T47D (cell line): ENCODE data around the gene ASB2.

Experiments used
- DNase-seq, 2 experiments: peaks; one replicate each; pipeline versions ENCODE4 v3.0.0 to v3.0.0-alpha.2; 2011 to 2012; ENCODE audit warnings: low read depth in 1 of 2, low spot score in 1 of 2
- JUND ChIP-seq: IDR thresholded peaks from 2 replicates; pipeline ENCODE4 v1.6.1; 2012; ENCODE audit warnings: low read depth
- in situ Hi-C: cut with HindIII; loops from 2 replicates; pipeline ENCODE4 v1.10.0; 2016; ENCODE audit warnings: low sequenced_read_pairs, low pct_unique_long_range_greater_than_20kb

Gene ASB2

DNA sequence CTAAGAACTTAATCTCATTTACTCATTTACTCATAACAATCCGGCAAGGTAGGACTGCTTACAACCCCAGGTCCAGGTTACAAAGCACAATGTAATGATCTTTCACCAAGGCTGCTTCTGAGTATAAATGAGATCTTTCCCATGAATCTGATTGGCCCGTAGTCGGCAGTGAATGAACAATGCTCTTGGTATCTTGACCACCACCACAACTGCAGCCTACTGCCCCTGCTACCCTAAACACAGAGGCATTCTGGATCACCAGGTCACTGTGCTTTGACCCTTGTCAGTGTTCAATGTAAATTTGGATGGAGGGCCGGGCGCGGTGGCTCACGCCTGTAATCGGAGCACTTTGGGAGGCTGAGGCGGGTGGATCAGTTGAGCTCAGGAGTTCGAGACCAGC is 33.3 kb downstream of the ASB2 start:
- no peak for DNase-seq
- in situ Hi-C loops, result no loop called here
- no peak for TF ChIP-seq JUND

DNA sequence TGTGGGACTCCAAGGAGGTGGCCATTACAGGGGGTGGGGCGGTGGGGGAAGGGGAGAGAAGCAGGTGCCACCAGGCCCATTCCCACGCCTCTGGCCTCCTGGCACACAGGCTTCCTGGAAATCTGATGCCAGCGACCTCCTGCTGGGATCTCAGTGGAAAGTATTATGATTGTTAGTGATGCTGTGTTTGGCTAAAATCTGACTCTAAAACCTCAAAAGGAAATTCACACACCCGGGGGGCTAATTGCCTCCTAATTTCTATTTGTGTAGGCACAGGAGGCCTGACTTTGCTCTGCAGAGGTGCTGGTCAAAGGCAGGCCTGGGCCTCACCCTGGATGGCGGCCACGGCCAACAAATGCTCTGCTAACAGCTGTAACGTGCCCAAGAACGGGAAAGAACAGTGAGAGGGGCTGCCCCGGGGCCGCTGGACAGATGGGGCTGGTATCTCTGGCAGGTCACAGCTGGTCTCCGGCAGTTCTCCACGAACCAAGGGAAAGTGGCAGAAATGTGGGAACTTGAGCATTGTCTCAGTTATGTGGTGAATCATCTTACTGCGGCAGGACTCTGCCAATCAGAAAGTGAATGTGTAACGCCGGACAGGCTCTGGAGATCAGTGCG is 35.0 kb downstream of the ASB2 start:
- in situ Hi-C loops, result no loop called here
- no peak for TF ChIP-seq JUND
- peak in 1 of 2 experiments; percentile 45 for DNase-seq

DNA sequence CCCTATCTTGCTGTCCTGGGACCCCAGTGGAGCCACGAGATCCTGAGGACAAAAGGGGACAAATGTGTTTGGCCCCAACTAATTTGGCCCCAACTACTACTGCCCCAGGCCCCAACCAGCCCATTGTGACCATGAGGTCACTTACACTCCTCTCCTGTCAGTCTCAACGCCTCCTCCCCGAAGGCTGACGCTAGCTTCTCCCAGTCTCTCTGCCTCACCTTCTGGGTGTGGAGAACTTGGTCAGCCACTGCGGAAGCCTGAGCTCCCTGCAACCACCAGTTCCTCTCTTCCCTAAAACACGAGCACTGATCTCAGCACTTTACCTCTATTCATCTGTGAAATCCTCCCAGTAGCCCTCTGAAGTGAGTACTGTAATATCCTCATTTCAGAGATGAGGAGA is 35.9 kb downstream of the ASB2 start:
- no peak for DNase-seq
- in situ Hi-C loops, result no loop called here
- TF ChIP-seq JUND, result no peak

- peak in 1 of 2 experiments; percentile 57 for DNase-seq
- in situ Hi-C loops, result no loop called here
- no peak for TF ChIP-seq JUND
These were observed 36.8 kb downstream of the ASB2 start for GRCh38 chr14:93939304-93940229.

DNA sequence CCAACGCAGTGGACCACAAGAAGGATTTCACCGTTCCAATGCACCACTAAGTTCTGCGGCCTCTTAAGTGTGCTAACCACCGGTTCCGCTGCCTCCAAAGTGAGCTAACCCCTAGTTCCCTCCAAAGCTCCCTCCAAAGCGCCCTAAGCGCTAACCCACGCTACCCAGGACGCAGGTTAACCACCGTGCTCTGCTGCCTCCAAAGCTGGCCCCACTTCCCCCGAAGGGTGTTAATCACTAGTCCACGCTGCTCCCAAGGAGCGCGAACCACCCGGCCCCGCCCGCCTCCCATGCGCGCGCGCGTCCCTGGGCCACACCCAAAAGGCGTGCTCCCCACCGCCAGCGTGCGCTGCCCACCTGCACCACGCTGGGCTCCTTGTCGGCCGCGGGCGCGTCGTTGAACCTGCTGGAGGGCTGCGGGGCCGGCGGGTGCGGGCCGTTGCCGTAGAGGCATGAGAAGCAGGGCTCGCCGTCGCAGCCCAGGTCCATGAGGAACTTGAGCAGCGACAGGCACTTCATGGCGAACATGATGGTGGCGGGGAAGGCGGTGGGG is 37.5 kb downstream of the ASB2 start:
- TF ChIP-seq JUND, result no peak
- in situ Hi-C loops, result no loop called here
- DNase-seq, result no peak

GRCh38 chr14:93937519-93937918 is 38.9 kb downstream of the ASB2 start:
- no peak for TF ChIP-seq JUND
- peak in 1 of 2 experiments; percentile 70 for DNase-seq
- in situ Hi-C loops, result no loop called here

GRCh38 chr14:93936926-93937325 is 39.4 kb downstream of the ASB2 start:
- TF ChIP-seq JUND, result no peak
- no peak for DNase-seq
- in situ Hi-C loops, result no loop called here

DNA sequence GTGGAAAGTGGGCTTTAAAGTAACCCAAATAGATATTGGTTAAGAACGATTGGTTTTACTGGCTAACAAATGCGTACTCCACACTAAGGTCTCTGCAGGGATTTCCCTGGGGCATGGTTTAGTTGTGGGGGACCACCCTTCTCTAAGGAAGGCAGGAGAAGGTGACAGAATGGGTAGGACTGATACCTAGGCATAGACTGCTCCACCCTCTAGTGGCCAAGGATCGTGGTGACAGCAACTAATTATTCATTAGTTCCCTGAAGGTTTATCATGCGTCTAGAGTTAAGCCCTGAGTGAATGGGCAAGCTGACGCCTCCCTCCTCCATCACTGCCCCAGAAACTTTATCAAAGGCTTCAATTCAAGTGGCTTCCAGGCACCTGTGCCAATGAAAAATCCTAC is 40.1 kb downstream of the ASB2 start:
- no peak for TF ChIP-seq JUND
- in situ Hi-C loops, result no loop called here
- DNase-seq, result peak; percentile 59 to 67

DNA sequence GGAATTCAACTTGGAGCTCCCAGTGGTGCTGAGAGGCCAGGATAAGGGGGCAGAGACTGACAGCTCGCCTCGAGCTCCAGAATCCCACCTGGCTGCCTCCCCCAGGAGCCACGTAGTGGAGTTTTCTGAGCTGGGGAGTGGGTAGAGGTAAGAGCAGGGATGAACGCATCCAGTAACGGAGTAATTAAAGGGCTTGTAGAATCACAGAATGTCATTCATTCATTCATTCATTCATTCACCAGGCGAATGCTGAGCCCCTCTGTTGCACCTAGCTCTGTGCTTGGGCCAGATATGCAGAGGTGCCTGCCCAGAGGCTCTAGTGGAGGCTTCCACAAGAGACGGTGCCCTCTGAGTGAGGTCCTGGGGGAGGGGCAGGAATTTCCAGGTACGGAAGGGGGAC is 41.2 kb downstream of the ASB2 start:
- no peak for TF ChIP-seq JUND
- in situ Hi-C loops, result no loop called here
- no peak for DNase-seq

DNA sequence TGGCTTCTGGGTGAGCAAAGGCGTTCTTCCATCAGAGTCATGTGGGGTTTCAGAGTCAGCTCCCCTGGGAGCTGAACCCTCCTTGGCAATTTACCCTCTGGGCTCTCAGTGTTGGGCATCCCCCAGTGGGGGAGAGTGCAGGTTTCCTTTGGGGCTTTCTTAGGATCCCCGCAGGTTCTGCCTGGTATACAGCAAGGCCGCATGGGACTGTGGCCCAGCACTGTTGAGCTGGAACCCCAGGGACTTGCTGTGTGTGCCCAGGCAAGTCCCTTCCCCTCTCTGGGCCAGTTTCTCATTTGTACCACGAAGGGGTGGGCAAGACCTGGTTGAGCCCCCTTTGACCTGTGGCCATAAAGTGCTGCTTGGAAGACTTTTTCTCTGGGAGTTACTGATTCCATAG is 43.7 kb downstream of the ASB2 start:
- TF ChIP-seq JUND, result no peak
- in situ Hi-C loops, result no loop called here
- DNase-seq, result no peak

- no peak for DNase-seq
- in situ Hi-C loops, result no loop called here
- TF ChIP-seq JUND, result no peak
These were observed 45.4 kb downstream of the ASB2 start for GRCh38 chr14:93930989-93931307.

DNA sequence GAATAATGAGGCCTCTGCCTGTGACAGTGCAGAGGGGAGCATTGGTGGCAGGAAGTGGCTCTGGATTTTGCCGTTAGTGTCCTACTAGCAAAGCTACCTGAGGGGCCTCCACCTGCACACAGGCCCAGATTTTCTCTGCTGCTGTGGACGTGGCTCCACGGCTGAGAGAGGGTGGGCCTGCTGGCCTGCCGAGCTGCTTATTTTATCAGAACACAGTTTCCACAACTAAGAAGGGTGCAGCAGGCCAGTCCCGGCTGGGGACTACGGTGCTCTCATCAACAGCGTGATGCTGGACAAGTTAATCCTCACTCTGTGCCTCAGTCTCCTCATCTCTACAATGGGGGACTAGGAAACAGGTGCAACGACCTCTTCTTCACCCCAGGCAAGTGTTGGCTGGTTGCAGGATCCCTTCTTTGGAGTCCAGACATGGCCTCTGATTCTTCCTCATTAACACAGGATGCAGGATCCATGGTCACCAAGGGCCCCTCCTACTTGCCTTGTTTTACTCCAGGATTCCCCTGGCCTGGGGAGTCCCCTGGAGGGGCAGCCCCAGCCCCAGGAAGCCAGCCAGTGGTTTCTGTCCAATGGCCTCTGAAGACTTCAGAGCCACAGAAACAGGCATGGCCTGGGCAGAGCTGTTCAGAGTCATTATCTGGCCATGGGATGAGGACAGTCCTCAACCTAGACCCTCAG is 45.9 kb downstream of the ASB2 start:
- no peak for TF ChIP-seq JUND
- no peak for DNase-seq
- in situ Hi-C loops, result no loop called here

DNA sequence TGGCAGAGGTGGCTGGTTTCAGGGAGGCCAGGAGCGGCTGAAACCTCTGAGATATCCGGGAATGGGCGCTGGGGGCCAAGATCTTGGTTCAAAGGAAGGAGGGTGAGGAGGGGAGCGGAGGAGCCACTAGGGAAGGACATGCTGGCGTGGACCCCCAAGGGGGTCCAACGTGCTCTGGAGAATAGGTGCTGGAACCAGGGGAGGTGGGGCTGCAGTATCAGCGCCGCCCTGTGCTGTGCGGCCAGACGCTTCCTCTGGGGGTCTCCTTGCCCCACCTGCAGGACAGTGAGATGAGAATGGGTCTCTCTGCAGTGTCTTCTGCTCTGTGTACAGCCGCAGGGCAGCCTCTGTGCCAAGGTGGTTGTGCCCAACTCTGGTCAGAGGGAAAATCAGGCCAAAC is 46.7 kb downstream of the ASB2 start:
- DNase-seq, result no peak
- TF ChIP-seq JUND, result no peak
- in situ Hi-C loops, result no loop called here
